PC-9 (cell line): ENCODE data around the gene CAPN15. TPM values are rescaled to one million over a fixed set of nuclear protein-coding genes. Genes with fewer than 3 reads are reported as not detected.

ENCODE experiments used
- BruUV-seq: library from RNA; stranded (reverse); fragments of 400-500 nt; replicated peaks from 2 replicates; lab custom pipeline; 2021; lab: Mats Ljungman, UMichigan
- CTCF ChIA-PET: fragments of 300-600 bp; sonication (Branson Sonifier 250); formaldehyde crosslinking; loops from one replicate; lab custom pipeline; 2022; ENCODE audit warnings: antibody characterized with exemption; lab: Charles Lee
- POLR2A ChIA-PET: fragments of 300-600 bp; sonication (Branson Sonifier 250); formaldehyde crosslinking; loops from one replicate; lab custom pipeline; 2022; ENCODE audit warnings: antibody characterized with exemption; ENCODE audit not compliant: unreplicated experiment; lab: Charles Lee
- DNase-seq, 2 experiments: peaks; one replicate each; pipeline versions ENCODE4 v3.0.0 to v3.0.0-alpha.2; 2015 to 2022; ENCODE audit warnings: mixed read lengths in 1 of 2
- H2AFZ ChIP-seq: fragments of 200-600 bp; sonication (generic); 2 replicates; pipeline ENCODE4 v1.8.1; 2017; ENCODE audit warnings: antibody characterized with exemption
- H3F3A ChIP-seq: fragments of 200-600 bp; sonication (generic); 2 replicates; pipeline ENCODE4 v1.8.1; 2017; ENCODE audit warnings: antibody characterized with exemption, mild to moderate bottlenecking, low read depth; ENCODE audit not compliant: insufficient read depth
- H3K27ac ChIP-seq: fragments of 200-600 bp; sonication (generic); 2 replicates; pipeline ENCODE4 v1.6.1; 2016; ENCODE audit warnings: mixed run types
- H3K27me3 ChIP-seq: fragments of 200-600 bp; sonication (generic); 2 replicates; pipeline ENCODE4 v1.6.1; 2016; ENCODE audit warnings: low read depth, mixed run types; ENCODE audit not compliant: insufficient read depth
- H3K36me3 ChIP-seq: fragments of 200-600 bp; sonication (generic); 2 replicates; pipeline ENCODE4 v1.6.1; 2016; ENCODE audit warnings: low read depth, mixed run types
- H3K4me1 ChIP-seq: fragments of 200-600 bp; sonication (generic); replicated peaks from 2 replicates; pipeline ENCODE4 v1.6.1; 2016; ENCODE audit warnings: mixed run types; ENCODE audit not compliant: insufficient read depth
- H3K4me2 ChIP-seq: fragments of 200-600 bp; sonication (generic); 2 replicates; pipeline ENCODE4 v1.6.1; 2017; ENCODE audit warnings: mixed run types
- H3K4me3 ChIP-seq: fragments of 200-600 bp; sonication (generic); 2 replicates; pipeline ENCODE4 v1.6.1; 2016; ENCODE audit warnings: mixed run types
- H3K79me2 ChIP-seq: fragments of 200-600 bp; sonication (generic); 2 replicates; pipeline ENCODE4 v1.6.1; 2017; ENCODE audit warnings: low read depth, mixed run types
- H3K9me2 ChIP-seq: fragments of 200-600 bp; sonication (generic); 2 replicates; pipeline ENCODE4 v1.8.1; 2017; ENCODE audit warnings: mild to moderate bottlenecking; ENCODE audit not compliant: insufficient read depth
- H3K9me3 ChIP-seq: fragments of 200-600 bp; sonication (generic); 2 replicates; pipeline ENCODE4 v1.8.1; 2016; ENCODE audit warnings: low read depth; ENCODE audit not compliant: insufficient read depth
- H4K20me1 ChIP-seq: fragments of 200-600 bp; sonication (generic); 2 replicates; pipeline ENCODE4 v1.8.1; 2017; ENCODE audit not compliant: insufficient read depth
- CTCF ChIP-seq: fragments of 200-600 bp; sonication (generic); conservative IDR thresholded peaks from 2 replicates; pipeline ENCODE4 v1.6.1; 2017; ENCODE audit warnings: mixed run types, antibody characterized with exemption, mild to moderate bottlenecking, moderate library complexity
- EZH2 ChIP-seq: fragments of 200-600 bp; sonication (generic); IDR thresholded peaks from 2 replicates; pipeline ENCODE4 v1.8.0; 2017; ENCODE audit warnings: antibody characterized with exemption, low read depth
- intact Hi-C: fragments of 100-400 bp; cut with micrococcal nuclease; formaldehyde crosslinking; loops from one replicate; pipeline ENCODE4 v1.10.0; 2022; ENCODE audit not compliant: unreplicated experiment
- total RNA-seq: library from RNA; stranded (reverse); gene quantifications from 2 replicates; pipeline ENCODE4 v1.2.3, GENCODE V29; 2021

The CAPN15 gene
- total RNA-seq, 1 experiment from 2014 or later: 66.8 TPM

- Histone ChIP-seq H3K9me3 (no peaks in the 10 kb centered on the region), H3K9me2 (no peaks in the 10 kb centered on the region), H2AFZ (no peak overlapping the region), H4K20me1 (no peaks in the 10 kb centered on the region), H3K4me3 (no peak overlapping the region), H3K4me1 (no peaks in the 10 kb centered on the region), H3K27me3 (no peaks in the 10 kb centered on the region), H3K4me2 (no peak overlapping the region), H3F3A (no peaks in the 10 kb centered on the region), H3K36me3 (no peaks in the 10 kb centered on the region), H3K79me2 (no peaks in the 10 kb centered on the region), H3K27ac (no peak overlapping the region)
- TF ChIP-seq CTCF: no peak
- TF ChIP-seq EZH2: no peak
- intact Hi-C loops: no loop called here
- ChIA-PET CTCF (no interaction called here), POLR2A (no interaction called here)
- peak in 1 of 2 experiments; percentile 36 for DNase-seq
- BruUV-seq: no TSS peak
Measured at GRCh38 chr16:554640-555365, 27.3 kb downstream of the CAPN15 start.

GRCh38 chr16:555528-556473 lies 28.3 kb downstream of the CAPN15 start:
- no peak for DNase-seq
- POLR2A ChIA-PET: no interaction called here
- TF ChIP-seq EZH2 (no peak), CTCF (no peak)
- H3K9me3 ChIP-seq: no peaks in the 10 kb centered on the region
- H4K20me1 ChIP-seq: no peaks in the 10 kb centered on the region
- no peaks in the 10 kb centered on the region for H3K4me1 ChIP-seq
- no peak overlapping the region for H3K4me3 ChIP-seq
- BruUV-seq: no TSS peak
- CTCF ChIA-PET: no interaction called here
- intact Hi-C loops: no loop called here
- H3K4me2 ChIP-seq: no peak overlapping the region
- no peak overlapping the region for H2AFZ ChIP-seq
- H3K9me2 ChIP-seq: no peaks in the 10 kb centered on the region
- H3K27ac ChIP-seq: no peak overlapping the region
- H3K27me3 ChIP-seq: no peaks in the 10 kb centered on the region
- H3K36me3 ChIP-seq: no peaks in the 10 kb centered on the region
- no peaks in the 10 kb centered on the region for H3F3A ChIP-seq
- H3K79me2 ChIP-seq: no peaks in the 10 kb centered on the region

GRCh38 chr16:556474-557173 lies 29.1 kb downstream of the CAPN15 start:
- intact Hi-C loops: no loop called here
- H3K27me3 ChIP-seq: no peaks in the 10 kb centered on the region
- H3K9me2 ChIP-seq: no peaks in the 10 kb centered on the region
- no peak overlapping the region for H3K27ac ChIP-seq
- H3F3A ChIP-seq: no peaks in the 10 kb centered on the region
- no peaks in the 10 kb centered on the region for H3K36me3 ChIP-seq
- TF ChIP-seq CTCF (no peak), EZH2 (no peak)
- H3K4me3 ChIP-seq: no peak overlapping the region
- no peak overlapping the region for H2AFZ ChIP-seq
- no peaks in the 10 kb centered on the region for H3K79me2 ChIP-seq
- H3K9me3 ChIP-seq: no peaks in the 10 kb centered on the region
- BruUV-seq: no TSS peak
- CTCF ChIA-PET: no interaction called here
- no peak for DNase-seq
- POLR2A ChIA-PET: no interaction called here
- no peaks in the 10 kb centered on the region for H4K20me1 ChIP-seq
- H3K4me1 ChIP-seq: no peaks in the 10 kb centered on the region
- no peak overlapping the region for H3K4me2 ChIP-seq
